ENCODE measurements around the gene GRM3.

GRM3 gene

GRCh38 chr7:86851566-86851965 lies 207.9 kb downstream of the GRM3 start:
- TF ChIP-seq, protein P1, sequence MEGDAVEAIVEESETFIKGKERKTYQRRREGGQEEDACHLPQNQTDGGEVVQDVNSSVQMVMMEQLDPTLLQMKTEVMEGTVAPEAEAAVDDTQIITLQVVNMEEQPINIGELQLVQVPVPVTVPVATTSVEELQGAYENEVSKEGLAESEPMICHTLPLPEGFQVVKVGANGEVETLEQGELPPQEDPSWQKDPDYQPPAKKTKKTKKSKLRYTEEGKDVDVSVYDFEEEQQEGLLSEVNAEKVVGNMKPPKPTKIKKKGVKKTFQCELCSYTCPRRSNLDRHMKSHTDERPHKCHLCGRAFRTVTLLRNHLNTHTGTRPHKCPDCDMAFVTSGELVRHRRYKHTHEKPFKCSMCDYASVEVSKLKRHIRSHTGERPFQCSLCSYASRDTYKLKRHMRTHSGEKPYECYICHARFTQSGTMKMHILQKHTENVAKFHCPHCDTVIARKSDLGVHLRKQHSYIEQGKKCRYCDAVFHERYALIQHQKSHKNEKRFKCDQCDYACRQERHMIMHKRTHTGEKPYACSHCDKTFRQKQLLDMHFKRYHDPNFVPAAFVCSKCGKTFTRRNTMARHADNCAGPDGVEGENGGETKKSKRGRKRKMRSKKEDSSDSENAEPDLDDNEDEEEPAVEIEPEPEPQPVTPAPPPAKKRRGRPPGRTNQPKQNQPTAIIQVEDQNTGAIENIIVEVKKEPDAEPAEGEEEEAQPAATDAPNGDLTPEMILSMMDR (IDR thresholded peaks at IDR 0.05), result no peak
- no peak overlapping the region for H3K9ac ChIP-seq
- H3K36me3 ChIP-seq (ENCODE audit: control insufficient read depth, insufficient read depth, low read length), result no peaks in the 10 kb centered on the region
- no peaks in the 10 kb centered on the region for H3K9me3 ChIP-seq (ENCODE audit: control insufficient read depth, low read length)
- H2AFZ ChIP-seq, result no peak overlapping the region
- no peaks in the 10 kb centered on the region for H3K27me3 ChIP-seq (ENCODE audit: control insufficient read depth, insufficient read depth, low read length)
- no peak overlapping the region for H3K27ac ChIP-seq
- no peaks in the 10 kb centered on the region for H3K79me2 ChIP-seq
- H3K4me2 ChIP-seq (ENCODE audit: low read length), result no peak overlapping the region
- H3K4me1 ChIP-seq, result no peaks in the 10 kb centered on the region
- no peak overlapping the region for H3K4me3 ChIP-seq (ENCODE audit: low read depth, low read length)

- no peak overlapping the region for H3K4me2 ChIP-seq (ENCODE audit: low read length)
- no peaks in the 10 kb centered on the region for H3K79me2 ChIP-seq
- no peak overlapping the region for H2AFZ ChIP-seq
- no peak overlapping the region for H3K9ac ChIP-seq
- TF ChIP-seq, protein P1 (IDR thresholded peaks at IDR 0.05), result no peak
- H3K27me3 ChIP-seq (ENCODE audit: control insufficient read depth, insufficient read depth, low read length), result no peaks in the 10 kb centered on the region
- no peaks in the 10 kb centered on the region for H3K4me1 ChIP-seq
- no peak overlapping the region for H3K4me3 ChIP-seq (ENCODE audit: low read depth, low read length)
- no peaks in the 10 kb centered on the region for H3K36me3 ChIP-seq (ENCODE audit: control insufficient read depth, insufficient read depth, low read length)
- H3K27ac ChIP-seq, result no peak overlapping the region
- no peaks in the 10 kb centered on the region for H3K9me3 ChIP-seq (ENCODE audit: control insufficient read depth, low read length)
Observed at GRCh38 chr7:86863452-86863851, 219.7 kb downstream of the GRM3 start.

DNA sequence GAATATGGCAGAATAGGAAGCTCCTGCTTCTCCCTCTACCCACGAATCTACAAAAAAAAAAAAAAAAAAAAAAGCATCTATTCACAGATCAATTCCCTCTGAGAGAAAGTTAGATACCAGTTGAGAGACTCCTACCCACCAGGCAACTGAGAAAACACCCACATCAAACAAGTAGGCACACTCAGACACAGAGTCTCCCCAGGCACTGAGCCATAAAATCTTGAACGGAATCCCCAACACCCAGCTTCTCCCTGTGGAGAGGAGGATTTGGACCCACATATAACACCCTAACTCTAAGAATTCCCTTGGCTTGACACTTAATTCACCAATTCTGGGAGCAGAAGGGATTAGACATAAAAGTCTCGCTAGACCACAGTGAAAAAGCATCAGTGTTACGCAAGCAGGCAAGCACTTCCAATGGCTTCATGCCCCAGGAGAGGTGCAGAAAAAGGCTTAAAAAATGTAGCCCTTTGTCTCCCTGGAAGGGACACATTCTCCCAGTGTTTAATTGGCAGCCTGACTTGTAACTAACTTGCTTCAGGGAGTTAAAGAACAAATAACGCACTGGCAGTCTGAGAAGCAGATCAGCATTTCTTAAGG lies 223.6 kb downstream of the GRM3 start:
- no peaks in the 10 kb centered on the region for H3K9me3 ChIP-seq (ENCODE audit: control insufficient read depth, low read length)
- H2AFZ ChIP-seq, result no peak overlapping the region
- no peak overlapping the region for H3K27ac ChIP-seq
- TF ChIP-seq, protein P1 (IDR thresholded peaks at IDR 0.05), result no peak
- H3K79me2 ChIP-seq, result no peaks in the 10 kb centered on the region
- no peak overlapping the region for H3K4me3 ChIP-seq (ENCODE audit: low read depth, low read length)
- no peaks in the 10 kb centered on the region for H3K27me3 ChIP-seq (ENCODE audit: control insufficient read depth, insufficient read depth, low read length)
- H3K4me1 ChIP-seq, result no peaks in the 10 kb centered on the region
- H3K9ac ChIP-seq, result no peak overlapping the region
- no peak overlapping the region for H3K4me2 ChIP-seq (ENCODE audit: low read length)
- H3K36me3 ChIP-seq (ENCODE audit: control insufficient read depth, insufficient read depth, low read length), result no peaks in the 10 kb centered on the region

- no peaks in the 10 kb centered on the region for H3K36me3 ChIP-seq (ENCODE audit: control insufficient read depth, insufficient read depth, low read length)
- H3K9me3 ChIP-seq (ENCODE audit: control insufficient read depth, low read length), result no peaks in the 10 kb centered on the region
- H3K9ac ChIP-seq, result no peak overlapping the region
- H3K4me1 ChIP-seq, result no peaks in the 10 kb centered on the region
- no peak overlapping the region for H3K4me2 ChIP-seq (ENCODE audit: low read length)
- TF ChIP-seq, protein P1 (IDR thresholded peaks at IDR 0.05), result no peak
- no peak overlapping the region for H3K4me3 ChIP-seq (ENCODE audit: low read depth, low read length)
- no peaks in the 10 kb centered on the region for H3K27me3 ChIP-seq (ENCODE audit: control insufficient read depth, insufficient read depth, low read length)
- H3K27ac ChIP-seq, result no peak overlapping the region
- H3K79me2 ChIP-seq, result no peaks in the 10 kb centered on the region
- H2AFZ ChIP-seq, result no peak overlapping the region
Observed at GRCh38 chr7:86876146-86876545, 232.4 kb downstream of the GRM3 start.

DNA sequence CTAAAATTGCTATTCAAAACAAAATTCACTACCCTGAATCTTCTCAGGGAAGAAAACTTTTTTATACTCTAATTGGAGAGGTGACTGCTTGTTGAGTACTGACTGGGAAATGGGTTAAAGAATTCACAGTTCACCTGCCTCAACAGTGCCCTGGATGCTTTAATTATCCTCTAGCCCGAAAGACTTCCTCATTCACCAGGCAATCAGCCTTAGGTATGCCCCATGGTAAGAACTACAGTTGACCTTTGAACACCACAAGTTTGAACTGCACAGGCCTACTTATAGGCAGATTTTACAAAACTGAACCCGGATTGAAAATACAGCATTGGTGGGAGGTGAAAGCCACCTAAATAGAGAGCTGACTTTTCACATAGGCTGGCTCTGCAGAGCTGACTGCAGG lies 240.4 kb downstream of the GRM3 start:
- Histone ChIP-seq H3K9ac (no peak overlapping the region), H3K9me3 (ENCODE audit: control insufficient read depth, low read length) (no peaks in the 10 kb centered on the region), H3K4me3 (ENCODE audit: low read depth, low read length) (no peak overlapping the region), H3K27ac (no peak overlapping the region), H3K36me3 (ENCODE audit: control insufficient read depth, insufficient read depth, low read length) (no peaks in the 10 kb centered on the region), H3K4me1 (no peaks in the 10 kb centered on the region), H3K27me3 (ENCODE audit: control insufficient read depth, insufficient read depth, low read length) (no peaks in the 10 kb centered on the region), H3K4me2 (ENCODE audit: low read length) (no peak overlapping the region), H3K79me2 (no peaks in the 10 kb centered on the region), H2AFZ (no peak overlapping the region)
- TF ChIP-seq, protein P1 (IDR thresholded peaks at IDR 0.05), result no peak
